ENCODE measurements around the gene PTPN22. TPM values are rescaled to one million over a fixed set of nuclear protein-coding genes. Genes with fewer than 3 reads are reported as not detected.
"Not testable (repeated sequence)": the region's sequence is repeated elsewhere in the genome, so short reads cannot be mapped to it uniquely, and the experiment has no call there.

Gene PTPN22
- polyA plus RNA-seq, 4 donors = 0.27 to 0.51 (median 0.44) TPM

DNA sequence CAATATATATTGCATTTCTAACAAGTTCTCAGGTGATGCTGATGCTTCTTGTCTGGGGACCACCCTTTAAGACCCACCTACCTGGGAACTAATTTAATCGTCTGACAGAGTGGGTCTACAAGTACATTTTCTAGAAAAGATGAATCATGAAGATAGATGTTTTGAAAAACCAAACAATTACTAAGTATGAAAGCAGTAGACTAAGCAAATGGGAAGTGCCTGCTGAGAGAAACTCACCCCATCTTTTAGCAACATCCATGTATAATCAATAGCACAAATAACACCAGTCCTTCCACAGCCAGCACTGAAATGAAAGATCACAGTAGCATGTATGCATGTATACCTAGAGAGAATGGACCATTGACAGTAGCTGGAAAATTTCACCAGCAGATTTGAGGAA, 17.3 kb downstream of the PTPN22 start:
- DNase-seq (ENCODE audit: low read depth in 4 of 4, low spot score in 3 of 4) = no peak

DNA sequence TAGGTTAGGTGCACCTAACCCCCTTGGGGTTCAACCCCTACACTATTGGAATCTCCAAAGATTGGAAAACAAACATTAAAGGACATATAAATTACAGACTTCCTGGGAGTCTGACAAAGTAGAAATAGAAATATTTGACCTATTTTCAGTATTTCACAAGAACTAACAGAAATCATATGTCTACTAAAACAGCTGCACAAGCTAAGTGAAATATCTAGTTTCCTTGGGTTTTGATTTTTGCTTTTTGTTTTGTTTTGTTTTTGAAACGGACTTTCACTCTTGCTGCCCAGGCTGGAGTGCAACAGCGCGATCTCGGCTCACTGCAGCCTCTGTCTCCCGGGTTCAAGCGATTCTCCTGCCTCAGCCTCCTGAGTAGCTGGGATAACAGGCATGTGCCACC, 18.8 kb downstream of the PTPN22 start:
- DNase-seq (ENCODE audit: low read depth in 4 of 4, low spot score in 3 of 4) = not testable (repeated sequence)

DNA sequence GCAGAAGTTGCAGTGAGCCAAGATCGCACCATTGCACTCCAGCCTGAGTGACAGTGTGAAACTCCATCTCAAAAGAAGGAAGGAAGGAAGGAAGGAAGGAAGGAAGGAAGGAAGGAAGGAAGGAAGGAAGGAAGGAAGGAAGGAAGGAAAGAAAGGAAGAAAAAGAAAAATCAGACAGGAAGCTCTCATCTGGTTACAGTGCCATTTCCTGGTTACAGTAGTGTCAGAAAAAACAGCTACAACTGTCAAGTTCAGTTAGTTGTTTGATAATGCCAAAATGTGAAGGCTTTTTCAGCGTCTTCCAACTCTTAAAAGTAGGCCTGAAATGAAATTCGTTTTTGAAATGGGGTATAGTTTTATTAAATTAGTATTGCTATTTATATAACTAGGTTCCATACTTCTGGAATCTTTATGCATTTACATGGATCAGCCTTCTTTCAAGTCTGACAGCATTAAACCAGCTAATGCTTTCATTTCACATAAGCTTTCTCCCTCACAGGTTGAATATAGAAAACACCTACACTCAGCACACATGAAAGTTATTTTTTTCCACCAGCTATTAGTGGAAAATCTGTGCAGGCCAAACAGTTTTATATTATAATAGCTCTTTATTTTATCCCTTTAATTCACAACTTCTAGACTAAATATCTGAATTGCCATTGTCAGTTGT, 21.2 kb downstream of the PTPN22 start:
- no peak for DNase-seq (ENCODE audit: low read depth in 4 of 4, low spot score in 3 of 4)

DNA sequence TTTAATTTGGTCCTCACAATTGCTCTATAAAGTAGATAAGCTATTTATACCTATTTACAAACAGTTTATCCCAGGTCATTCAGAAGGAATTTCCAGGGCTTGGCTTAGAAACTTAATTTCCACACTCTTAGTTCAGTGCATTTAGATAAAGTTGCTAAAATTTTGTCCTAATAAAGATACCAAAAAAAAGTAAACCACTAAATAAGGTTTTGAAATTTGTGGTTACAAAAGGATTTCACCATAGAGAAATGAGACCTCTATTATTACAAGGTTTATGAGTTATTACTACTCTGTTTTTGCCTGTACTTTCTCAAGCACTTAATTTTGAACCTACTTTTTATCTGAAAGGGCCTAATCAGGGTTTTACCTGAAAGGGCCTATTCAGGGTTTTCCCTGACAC, 22.4 kb downstream of the PTPN22 start:
- no peak for DNase-seq (ENCODE audit: low read depth in 4 of 4, low spot score in 3 of 4)

- no peak for DNase-seq (ENCODE audit: low read depth in 4 of 4, low spot score in 3 of 4)
Observed at GRCh38 chr1:113846391-113847035, 25.0 kb downstream of the PTPN22 start.

- no peak for DNase-seq (ENCODE audit: low read depth in 4 of 4, low spot score in 3 of 4)
Observed at GRCh38 chr1:113836534-113836933, 35.0 kb downstream of the PTPN22 start.

- DNase-seq (ENCODE audit: low read depth in 4 of 4, low spot score in 3 of 4) = peak; percentile 22 to 45 (median 36)
Observed at GRCh38 chr1:113835686-113836290, 35.7 kb downstream of the PTPN22 start.

GRCh38 chr1:113834716-113835115, 36.8 kb downstream of the PTPN22 start:
- DNase-seq (ENCODE audit: low read depth in 4 of 4, low spot score in 3 of 4) = no peak

DNA sequence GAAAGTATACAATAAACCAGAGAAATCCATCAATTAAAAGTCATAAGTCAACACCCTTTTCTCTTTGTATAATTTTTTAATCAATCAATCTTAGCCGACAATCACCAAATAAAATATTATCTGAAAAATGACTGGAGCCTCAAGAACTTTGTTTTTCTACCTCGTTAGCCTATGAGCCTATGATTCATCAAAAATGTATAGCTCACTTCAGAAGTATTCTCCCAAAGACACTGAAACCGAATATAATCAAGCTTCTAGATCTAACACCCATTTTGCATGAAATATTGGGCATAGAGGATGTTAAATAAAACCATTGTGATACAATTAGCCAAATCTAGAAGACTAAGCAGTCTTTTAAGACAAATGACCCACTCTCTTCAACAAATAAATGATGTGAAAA, 41.5 kb downstream of the PTPN22 start:
- DNase-seq (ENCODE audit: low read depth in 4 of 4, low spot score in 3 of 4) = no peak

DNA sequence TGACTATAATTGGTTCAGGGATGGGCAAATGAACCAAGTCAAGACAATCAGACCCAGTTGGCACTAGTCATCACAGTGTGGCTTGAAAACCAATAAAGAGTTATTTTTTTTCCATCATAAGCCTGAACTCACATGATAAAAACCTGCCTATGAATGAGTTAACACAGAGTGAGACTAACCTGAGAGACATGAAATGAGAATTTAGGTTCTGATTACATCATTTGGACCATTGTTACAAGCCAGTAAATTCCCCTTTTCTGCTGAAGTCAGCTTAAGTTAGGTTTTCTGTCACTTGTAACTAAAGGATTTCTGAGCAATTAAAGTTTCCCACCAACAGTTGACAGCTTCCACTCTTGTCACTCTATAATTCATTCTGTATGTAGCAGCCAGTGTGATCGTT, 49.6 kb downstream of the PTPN22 start:
- no peak for DNase-seq (ENCODE audit: low read depth in 4 of 4, low spot score in 3 of 4)

DNA sequence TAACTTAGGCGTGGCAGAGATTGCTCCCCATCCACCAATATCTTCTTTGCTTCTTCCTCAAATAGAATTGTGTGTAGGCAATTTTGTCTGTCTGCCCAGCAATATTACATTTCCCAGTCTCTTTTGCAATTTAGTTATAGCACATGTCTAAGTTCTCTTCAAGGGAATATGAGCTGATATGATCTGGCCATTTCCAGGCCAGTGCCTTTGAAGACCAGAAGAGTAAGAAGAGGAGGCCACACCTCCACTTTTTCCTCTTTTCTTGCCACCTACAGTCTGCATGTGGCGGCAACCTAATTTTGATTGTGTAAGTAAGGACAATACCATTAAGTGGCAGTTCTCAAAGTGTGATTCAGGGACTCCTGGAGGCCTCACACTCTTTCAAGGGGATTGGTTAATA, 52.9 kb downstream of the PTPN22 start:
- no peak for DNase-seq (ENCODE audit: low read depth in 4 of 4, low spot score in 3 of 4)

GRCh38 chr1:113813218-113813617, 58.3 kb downstream of the PTPN22 start:
- DNase-seq (ENCODE audit: low read depth in 4 of 4, low spot score in 3 of 4) = no peak

DNA sequence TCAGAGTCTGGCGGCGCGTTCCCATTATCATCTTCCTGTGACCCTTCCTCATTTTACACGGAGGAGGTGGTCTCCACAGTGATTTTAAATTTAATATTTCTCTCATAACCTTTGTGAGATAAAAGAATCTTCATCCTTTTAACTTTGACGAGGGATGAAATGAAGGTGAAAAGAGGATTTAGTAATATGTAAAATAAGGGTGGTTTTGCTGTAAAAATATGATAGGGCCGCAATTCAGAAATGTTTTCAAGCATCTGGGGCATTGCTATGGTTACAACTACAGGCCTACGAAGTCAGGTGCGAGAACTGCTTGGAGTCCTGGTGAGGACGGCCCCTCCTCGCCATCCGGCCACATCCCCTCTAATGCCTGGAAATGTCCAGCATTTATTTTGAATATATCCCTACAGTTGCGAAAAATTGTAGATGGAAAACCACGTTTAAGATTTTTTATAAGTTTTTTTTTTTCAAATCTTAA, 58.8 kb downstream of the PTPN22 start:
- DNase-seq (ENCODE audit: low read depth in 4 of 4, low spot score in 3 of 4) = peak in 1 of 4 donors; percentile 10

DNA sequence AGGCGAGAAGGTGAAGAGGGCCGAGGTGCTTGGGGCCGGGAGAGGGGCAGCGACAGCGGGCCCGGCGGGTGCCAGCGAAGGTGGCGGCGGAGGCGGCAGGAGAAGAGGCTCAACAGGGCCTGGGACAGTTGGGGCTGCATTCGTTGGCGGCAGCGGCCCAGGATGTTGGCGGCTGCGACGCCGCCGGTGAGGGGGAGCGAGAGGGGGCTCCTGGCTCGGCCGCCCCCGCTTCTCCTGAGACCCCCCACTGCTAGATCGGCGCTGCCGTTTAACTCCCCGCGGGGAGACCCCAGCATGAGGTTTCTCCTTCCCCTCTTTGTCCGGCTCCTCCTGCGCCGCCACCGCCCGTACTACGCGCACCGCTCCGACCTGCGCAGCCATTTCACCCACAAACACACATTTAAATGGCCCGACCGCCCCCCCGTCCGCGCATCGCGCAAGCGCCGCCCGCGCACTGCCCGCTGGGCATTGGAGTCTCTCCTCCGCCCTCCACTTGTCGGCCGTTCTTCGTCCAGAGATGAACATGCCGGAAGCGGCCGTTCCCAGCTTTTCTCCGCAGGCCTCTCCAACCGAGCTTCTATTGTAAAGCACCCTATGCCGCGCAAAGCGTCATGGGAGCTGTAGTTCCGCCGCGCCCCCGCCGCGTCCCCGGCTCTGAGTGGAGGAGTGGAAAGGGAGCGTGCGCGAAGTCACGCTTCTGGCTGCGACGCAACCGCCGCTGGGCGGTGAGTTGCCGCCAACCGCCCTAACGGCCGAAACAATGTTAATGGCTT, 59.4 kb downstream of the PTPN22 start, which contains the start of gene RSBN1:
RSBN1 (minus strand) TSS at position 589 of the 773 bp plus-strand sequence; CDS start at position 525, 64 bp downstream.
- peak; percentile 96 to 98 (median 98) for DNase-seq (ENCODE audit: low read depth in 4 of 4, low spot score in 3 of 4)

DNA sequence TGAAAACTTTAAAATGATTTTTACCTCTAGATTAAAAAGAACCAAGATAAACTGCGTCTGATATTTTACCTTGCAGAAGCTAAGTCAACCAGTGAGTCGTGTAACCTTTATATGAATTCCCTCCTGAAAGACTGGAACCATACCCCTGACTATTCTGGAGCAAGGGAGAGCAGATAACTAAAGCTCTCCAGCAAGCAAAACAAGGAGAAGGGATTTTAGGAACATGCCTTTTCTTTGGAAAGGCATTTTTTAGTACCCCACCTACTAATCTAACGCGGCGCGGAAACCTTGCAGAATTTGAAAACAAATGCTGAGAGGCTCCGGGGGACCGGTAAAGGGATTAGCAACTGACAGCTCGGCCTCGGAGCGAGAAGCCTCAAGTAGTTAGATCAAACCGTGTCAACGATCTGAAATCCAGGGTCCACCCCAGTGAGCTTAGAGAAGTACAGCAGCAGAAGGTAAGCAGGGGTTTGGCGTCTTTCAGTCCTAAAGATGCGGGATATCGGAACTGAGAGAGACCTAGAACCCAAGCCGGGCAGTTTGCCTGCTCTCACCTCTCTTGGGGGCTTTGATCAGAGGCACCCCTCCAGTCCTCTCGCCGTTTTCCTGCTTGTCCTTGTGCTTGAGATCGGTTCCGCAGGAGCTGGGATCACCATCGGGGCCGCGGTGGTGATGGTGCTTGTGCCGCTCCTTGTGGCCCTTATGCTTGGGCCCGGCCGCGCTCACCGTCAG, 60.2 kb downstream of the PTPN22 start:
- peak in 3 of 4 donors; percentile 5 to 13 (median 12) for DNase-seq (ENCODE audit: low read depth in 4 of 4, low spot score in 3 of 4)

DNA sequence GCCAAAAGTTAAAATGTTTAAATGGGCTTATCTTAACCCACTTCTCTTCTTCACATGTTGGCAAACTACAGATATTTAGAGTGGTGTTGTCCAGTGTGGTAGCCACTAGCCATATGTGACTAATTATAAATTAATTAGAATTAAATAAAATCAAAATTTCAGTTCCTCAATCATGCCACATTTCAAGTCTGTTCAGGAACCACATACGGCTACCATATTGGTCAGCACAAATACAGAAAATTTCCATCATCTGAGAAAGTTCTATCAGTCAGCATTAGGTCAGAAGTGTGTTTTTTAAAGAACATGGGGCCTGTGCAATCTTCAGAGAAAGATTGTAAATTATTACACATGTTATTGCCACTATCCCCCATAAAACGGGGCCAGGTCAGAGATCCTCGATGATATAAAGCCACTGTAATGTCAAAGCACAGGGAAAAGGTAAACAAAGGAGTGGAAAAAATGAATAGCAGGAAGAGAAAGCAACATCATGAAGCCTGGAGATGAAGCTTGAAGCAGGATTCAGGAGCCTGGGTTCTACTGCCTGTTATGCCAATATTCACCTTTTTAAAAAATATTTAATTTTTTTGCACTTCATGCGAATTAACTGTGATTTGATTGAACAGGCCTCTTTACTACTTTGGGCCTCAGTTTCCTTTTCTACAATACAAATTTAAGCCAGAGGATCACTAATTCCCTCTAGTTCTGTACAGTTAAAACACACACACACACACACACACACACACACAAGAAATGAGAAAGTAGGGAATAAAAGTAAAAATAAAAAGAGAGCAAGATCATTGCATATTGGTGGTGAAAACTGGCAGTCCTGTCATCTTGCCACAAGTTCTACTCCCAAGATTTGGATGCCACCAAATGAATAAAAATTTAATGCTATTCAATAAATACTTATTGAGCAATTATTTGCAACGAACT, 61.6 kb downstream of the PTPN22 start:
- no peak for DNase-seq (ENCODE audit: low read depth in 4 of 4, low spot score in 3 of 4)

- DNase-seq (ENCODE audit: low read depth in 4 of 4, low spot score in 3 of 4) = no peak
Observed at GRCh38 chr1:113808450-113809195, 62.9 kb downstream of the PTPN22 start.

- DNase-seq (ENCODE audit: low read depth in 4 of 4, low spot score in 3 of 4) = no peak
Observed at GRCh38 chr1:113805639-113806038, 65.9 kb downstream of the PTPN22 start.

- no peak for DNase-seq (ENCODE audit: low read depth in 4 of 4, low spot score in 3 of 4)
Observed at GRCh38 chr1:113805256-113805531, 66.3 kb downstream of the PTPN22 start.

All from right renal pelvis (tissue), 4 donors.